PC-3 (cell line): ENCODE measurements around the gene CYSLTR1. TPM values are rescaled to one million over a fixed set of nuclear protein-coding genes. Genes with fewer than 3 reads are reported as not detected.

Source experiments
- ATAC-seq: fragments of 200-7000 bp; cut with Tn5 transposase; 2 replicates; pipeline ENCODE4 v1.9.1; 2020; ENCODE audit warnings: mild to moderate bottlenecking, moderate library complexity
- Bru-seq: library from RNA; stranded (reverse); fragments of 400-500 nt; gene quantifications from one replicate; lab custom pipeline; 2021; lab: Mats Ljungman, UMichigan
- BruChase-seq, 2 experiments: library from RNA; stranded (reverse); fragments of 400-500 nt; gene quantifications; one replicate each; lab custom pipeline; 2021; lab: Mats Ljungman, UMichigan
- BruUV-seq: library from RNA; stranded (reverse); fragments of 400-500 nt; replicated peaks from 2 replicates; lab custom pipeline; 2021; lab: Mats Ljungman, UMichigan
- CTCF ChIA-PET: fragments of 300-600 bp; sonication (Branson Sonifier 250); formaldehyde crosslinking; loops from one replicate; lab custom pipeline; 2022; ENCODE audit warnings: antibody characterized with exemption; lab: Charles Lee
- POLR2A ChIA-PET: fragments of 300-600 bp; sonication (Branson Sonifier 250); formaldehyde crosslinking; loops from one replicate; lab custom pipeline; 2022; ENCODE audit warnings: antibody characterized with exemption; ENCODE audit not compliant: unreplicated experiment; lab: Charles Lee
- DNase-seq: peaks from one replicate; pipeline ENCODE4 v3.0.0-alpha.2; 2015
- H2AFZ ChIP-seq: fragments of 300-600 bp; sonication (generic); 2 replicates; pipeline ENCODE4 v1.6.0; 2016; ENCODE audit warnings: antibody characterized with exemption, low read length
- H3F3A ChIP-seq: fragments of 300-600 bp; sonication (generic); one replicate; pipeline ENCODE4 v1.6.0; 2017; ENCODE audit warnings: antibody characterized with exemption, low read length, control low read depth, mild to moderate bottlenecking; ENCODE audit not compliant: unreplicated experiment
- H3K27ac ChIP-seq: fragments of 300-600 bp; sonication (generic); 2 replicates; pipeline ENCODE4 v1.5.1; 2016; ENCODE audit warnings: mild to moderate bottlenecking, low read length
- H3K27me3 ChIP-seq: fragments of 300-600 bp; sonication (generic); 2 replicates; pipeline ENCODE4 v1.6.1; 2016; ENCODE audit warnings: low read length, mixed read lengths
- H3K36me3 ChIP-seq: fragments of 300-600 bp; sonication (generic); 2 replicates; pipeline ENCODE4 v1.6.1; 2016; ENCODE audit warnings: low read depth, mixed run types, low read length, mixed read lengths
- H3K4me1 ChIP-seq: fragments of 300-600 bp; sonication (generic); 2 replicates; pipeline ENCODE4 v1.5.1; 2016; ENCODE audit warnings: low read length; ENCODE audit not compliant: insufficient read depth
- H3K4me2 ChIP-seq: fragments of 300-600 bp; sonication (generic); 2 replicates; pipeline ENCODE4 v1.6.0; 2016; ENCODE audit warnings: low read length
- H3K4me3 ChIP-seq: fragments of 300-600 bp; sonication (generic); 2 replicates; pipeline ENCODE4 v1.5.1; 2016; ENCODE audit warnings: mild to moderate bottlenecking, low read length, mixed read lengths
- H3K79me2 ChIP-seq: fragments of 300-600 bp; sonication (generic); 2 replicates; pipeline ENCODE4 v1.6.1; 2017; ENCODE audit warnings: low read length, mixed read lengths
- H3K9ac ChIP-seq: fragments of 300-600 bp; sonication (generic); 2 replicates; pipeline ENCODE4 v1.6.0; 2016; ENCODE audit warnings: mild to moderate bottlenecking, low read length
- H3K9me2 ChIP-seq: fragments of 300-600 bp; sonication (generic); replicated peaks from 2 replicates; pipeline ENCODE4 v1.6.1; 2016; ENCODE audit warnings: mixed run types, low read length, mixed read lengths
- H3K9me3 ChIP-seq: fragments of 300-600 bp; sonication (generic); 2 replicates; pipeline ENCODE4 v1.6.1; 2016; ENCODE audit warnings: low read length, mixed read lengths
- H4K20me1 ChIP-seq: fragments of 300-600 bp; sonication (generic); 2 replicates; pipeline ENCODE4 v1.6.1; 2016; ENCODE audit warnings: low read length, mixed read lengths
- EZH2 ChIP-seq: fragments of 300-600 bp; sonication (generic); IDR thresholded peaks from one replicate; pipeline ENCODE4 v1.6.1; 2017; ENCODE audit warnings: antibody characterized with exemption, mild to moderate bottlenecking, low read length; ENCODE audit not compliant: unreplicated experiment
- EZH2phosphoT487 ChIP-seq: fragments of 300-600 bp; sonication (generic); IDR thresholded peaks from 2 replicates; pipeline ENCODE4 v1.6.1; 2018; ENCODE audit warnings: mild to moderate bottlenecking, antibody characterized with exemption, low read length, borderline replicate concordance
- intact Hi-C: fragments of 100-400 bp; cut with micrococcal nuclease; formaldehyde crosslinking; loops from 2 replicates; pipeline ENCODE4 v1.9.0; 2023
- long read RNA-seq: library from polyadenylated mRNA; unstranded; transcript quantifications from one replicate; pipeline ENCODE4 v2.0.0, GENCODE V29; 2021; ENCODE audit not compliant: unreplicated experiment
- total RNA-seq: library from RNA; depleted of rRNA; stranded (reverse); fragments of >200 nt; gene quantifications from 2 replicates; pipeline ENCODE4 v1.2.3, GENCODE V29; 2014; rRNA removed
- TF ChIP-seq, protein P1 (sequence below): fragments of 300-600 bp; sonication (generic); conservative IDR thresholded peaks from 2 replicates; pipeline ENCODE4 v1.5.1; 2017; ENCODE audit warnings: antibody characterized with exemption, low read depth, mild to moderate bottlenecking, low read length

CYSLTR1 gene, protein sequence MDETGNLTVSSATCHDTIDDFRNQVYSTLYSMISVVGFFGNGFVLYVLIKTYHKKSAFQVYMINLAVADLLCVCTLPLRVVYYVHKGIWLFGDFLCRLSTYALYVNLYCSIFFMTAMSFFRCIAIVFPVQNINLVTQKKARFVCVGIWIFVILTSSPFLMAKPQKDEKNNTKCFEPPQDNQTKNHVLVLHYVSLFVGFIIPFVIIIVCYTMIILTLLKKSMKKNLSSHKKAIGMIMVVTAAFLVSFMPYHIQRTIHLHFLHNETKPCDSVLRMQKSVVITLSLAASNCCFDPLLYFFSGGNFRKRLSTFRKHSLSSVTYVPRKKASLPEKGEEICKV
- total RNA-seq, result not detected in 2 replicates
- Bru-seq, nascent RNA, result percentile 1 among the genes with signal in this experiment
- not detected for BruChase-seq, experiment 1, labeled RNA remaining after a 6-hour chase
- percentile 2 among the genes with signal in this experiment for BruChase-seq, experiment 2, labeled RNA remaining after a 2-hour chase
- long read RNA-seq, result 0 reads

DNA sequence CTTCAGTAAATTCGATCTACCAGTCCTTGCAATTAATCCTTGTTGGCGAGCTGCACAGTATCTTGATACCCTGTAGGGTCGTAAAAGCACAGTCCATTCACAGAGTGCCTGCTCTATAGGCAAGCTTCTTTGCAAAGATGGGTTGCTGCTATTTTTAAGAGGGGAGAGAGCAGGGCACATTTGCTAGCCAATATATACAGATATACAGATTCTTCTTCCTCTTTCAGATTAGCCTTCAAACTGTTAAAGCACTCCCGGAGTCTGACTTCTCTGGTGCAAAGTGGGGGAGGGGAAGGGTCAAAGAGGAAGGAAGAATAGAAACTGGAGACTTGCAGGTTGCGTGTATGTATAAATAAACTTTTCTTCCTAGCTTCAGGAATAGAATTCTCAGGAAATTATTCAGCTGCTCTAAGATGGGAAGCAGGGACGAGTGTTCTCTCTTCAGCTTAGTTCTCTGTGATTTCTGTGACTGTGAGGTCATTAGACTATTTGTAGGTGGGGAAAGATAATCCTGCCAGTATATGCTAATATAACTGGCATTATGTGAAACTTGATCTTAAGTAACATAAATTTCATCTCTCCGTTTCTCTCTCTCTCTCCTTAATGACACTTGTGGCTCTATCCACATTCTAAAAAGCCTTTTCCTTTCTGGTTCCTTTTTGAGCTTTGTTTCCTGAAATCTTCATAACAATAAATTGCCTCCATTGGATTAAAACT is at the start of gene CYSLTR1:
Gene CYSLTR1 (minus strand): TSS at position 242 of the 717 bp plus-strand sequence. CDS start 53,865 bp downstream, outside the sequence.
- no peaks in the 10 kb centered on the region; the same call in 1 of the 2 replicates for H3K4me1 ChIP-seq
- no peak for TF ChIP-seq EZH2
- TF ChIP-seq, protein P1, sequence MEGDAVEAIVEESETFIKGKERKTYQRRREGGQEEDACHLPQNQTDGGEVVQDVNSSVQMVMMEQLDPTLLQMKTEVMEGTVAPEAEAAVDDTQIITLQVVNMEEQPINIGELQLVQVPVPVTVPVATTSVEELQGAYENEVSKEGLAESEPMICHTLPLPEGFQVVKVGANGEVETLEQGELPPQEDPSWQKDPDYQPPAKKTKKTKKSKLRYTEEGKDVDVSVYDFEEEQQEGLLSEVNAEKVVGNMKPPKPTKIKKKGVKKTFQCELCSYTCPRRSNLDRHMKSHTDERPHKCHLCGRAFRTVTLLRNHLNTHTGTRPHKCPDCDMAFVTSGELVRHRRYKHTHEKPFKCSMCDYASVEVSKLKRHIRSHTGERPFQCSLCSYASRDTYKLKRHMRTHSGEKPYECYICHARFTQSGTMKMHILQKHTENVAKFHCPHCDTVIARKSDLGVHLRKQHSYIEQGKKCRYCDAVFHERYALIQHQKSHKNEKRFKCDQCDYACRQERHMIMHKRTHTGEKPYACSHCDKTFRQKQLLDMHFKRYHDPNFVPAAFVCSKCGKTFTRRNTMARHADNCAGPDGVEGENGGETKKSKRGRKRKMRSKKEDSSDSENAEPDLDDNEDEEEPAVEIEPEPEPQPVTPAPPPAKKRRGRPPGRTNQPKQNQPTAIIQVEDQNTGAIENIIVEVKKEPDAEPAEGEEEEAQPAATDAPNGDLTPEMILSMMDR, result no peak
- no peak for TF ChIP-seq EZH2phosphoT487
- no peaks in the 10 kb centered on the region for H3K36me3 ChIP-seq
- H4K20me1 ChIP-seq, result no peaks in the 10 kb centered on the region
- H3K9ac ChIP-seq, result no peak within 1 kb of the TSS
- no peak for DNase-seq
- ATAC-seq, result no peak
- BruUV-seq, result no TSS peak
- no peaks in the 10 kb centered on the region for H3F3A ChIP-seq
- H3K4me3 ChIP-seq, result no peak within 1 kb of the TSS
- POLR2A ChIA-PET, result no interaction called here
- no peaks in the 10 kb centered on the region for H3K9me2 ChIP-seq
- no peak within 1 kb of the TSS for H3K27ac ChIP-seq
- no peaks in the 10 kb centered on the region for H3K79me2 ChIP-seq
- no peaks in the 10 kb centered on the region for H3K27me3 ChIP-seq
- intact Hi-C loops, result no loop called here
- CTCF ChIA-PET, result interaction anchor here (0.6 kb wide), 1 partner anchor 72 kb away, joined by 3 read pairs; no protein-coding TSS in a partner anchor
- H3K4me2 ChIP-seq, result no peak within 1 kb of the TSS
- H3K9me3 ChIP-seq, result no peaks in the 10 kb centered on the region
- H2AFZ ChIP-seq, result no peak within 1 kb of the TSS

- ATAC-seq, result no peak
- no TSS peak for BruUV-seq
Measured at GRCh38 chrX:78377186-78377585, 49.8 kb upstream of the CYSLTR1 start.

More at GRCh38 chrX:78377186-78377585, 49.8 kb upstream of the CYSLTR1 start:
- POLR2A ChIA-PET, result no interaction called here
- Histone ChIP-seq H3K27ac (peak overlapping the region; percentile 79), H3K4me1 (peaks cover 40% of the 10 kb centered on the region), H3K9me2 (no peaks in the 10 kb centered on the region), H3K9ac (peak overlapping the region; percentile 52), H3F3A (no peaks in the 10 kb centered on the region), H3K4me2 (peak overlapping the region; percentile 26), H4K20me1 (no peaks in the 10 kb centered on the region), H3K27me3 (no peaks in the 10 kb centered on the region), H2AFZ (no peak overlapping the region), H3K79me2 (no peaks in the 10 kb centered on the region), H3K4me3 (no peak overlapping the region), H3K36me3 (no peaks in the 10 kb centered on the region), H3K9me3 (no peaks in the 10 kb centered on the region)
- TF ChIP-seq, protein P1, result no peak
- TF ChIP-seq EZH2 (no peak), EZH2phosphoT487 (no peak)
- peak; percentile 36 for DNase-seq
- CTCF ChIA-PET, result no interaction called here
- intact Hi-C loops, result loop anchor here (5.0 to 10.0 kb wide), 5 partner anchors 45 to 255 kb away; no protein-coding TSS in a partner anchor
